GM18508 (cell line): Measurements from ENCODE around the gene IGSF21.

ENCODE experiments used
- ATAC-seq: cut with Tn5 transposase; IDR thresholded peaks from one replicate; pipeline ENCODE4 v1.9.1; 2021; ENCODE audit warnings: moderate number of reproducible peaks; ENCODE audit not compliant: insufficient read depth, unreplicated experiment

Gene IGSF21

GRCh38 chr1:18170444-18170843, 62.8 kb downstream of the IGSF21 start:
- no peak for ATAC-seq

- ATAC-seq = no peak
Observed at GRCh38 chr1:18174037-18174436, 66.4 kb downstream of the IGSF21 start.

- ATAC-seq = no peak
Observed at GRCh38 chr1:18175051-18175450, 67.5 kb downstream of the IGSF21 start.

GRCh38 chr1:18175530-18176377, 68.2 kb downstream of the IGSF21 start:
- no peak for ATAC-seq

GRCh38 chr1:18176619-18177018, 69.0 kb downstream of the IGSF21 start:
- ATAC-seq = no peak

GRCh38 chr1:18178111-18178510, 70.5 kb downstream of the IGSF21 start:
- ATAC-seq = no peak

- ATAC-seq = no peak
Observed at GRCh38 chr1:18179009-18179408, 71.4 kb downstream of the IGSF21 start.

- ATAC-seq = no peak
Observed at GRCh38 chr1:18182398-18183160, 75.0 kb downstream of the IGSF21 start.

GRCh38 chr1:18183533-18183932, 75.9 kb downstream of the IGSF21 start:
- no peak for ATAC-seq

GRCh38 chr1:18187054-18187453, 79.5 kb downstream of the IGSF21 start:
- no peak for ATAC-seq

GRCh38 chr1:18188820-18189517, 81.4 kb downstream of the IGSF21 start:
- ATAC-seq = no peak

GRCh38 chr1:18190598-18190997, 83.0 kb downstream of the IGSF21 start:
- ATAC-seq = no peak

GRCh38 chr1:18191037-18191436, 83.4 kb downstream of the IGSF21 start:
- ATAC-seq = no peak

- no peak for ATAC-seq
Observed at GRCh38 chr1:18191481-18192155, 84.0 kb downstream of the IGSF21 start.

GRCh38 chr1:18192182-18192581, 84.6 kb downstream of the IGSF21 start:
- no peak for ATAC-seq

GRCh38 chr1:18192974-18193373, 85.4 kb downstream of the IGSF21 start:
- no peak for ATAC-seq

- ATAC-seq = no peak
Observed at GRCh38 chr1:18197299-18197698, 89.7 kb downstream of the IGSF21 start.

GRCh38 chr1:18198260-18198659, 90.7 kb downstream of the IGSF21 start:
- no peak for ATAC-seq

- ATAC-seq = no peak
Observed at GRCh38 chr1:18199462-18199861, 91.9 kb downstream of the IGSF21 start.

- no peak for ATAC-seq
Observed at GRCh38 chr1:18200136-18200717, 92.6 kb downstream of the IGSF21 start.
